HCT116 (cell line): Measurements from ENCODE around the gene ZNF382.

Experiments
- CEBPB ChIP-seq: IDR thresholded peaks from 2 replicates; pipeline ENCODE4 v1.6.1; 2012; ENCODE audit warnings: low read depth
- ELF1 ChIP-seq: IDR thresholded peaks from 2 replicates; pipeline ENCODE4 v1.6.1; 2012; ENCODE audit warnings: low read depth, borderline replicate concordance
- EZH2phosphoT487 ChIP-seq: fragments of 200-600 bp; IDR thresholded peaks from 2 replicates; pipeline ENCODE4 v1.6.1; 2018; ENCODE audit warnings: antibody characterized with exemption, borderline replicate concordance
- JUND ChIP-seq: IDR thresholded peaks from 2 replicates; pipeline ENCODE4 v1.6.1; 2012
- POLR2A ChIP-seq: IDR thresholded peaks from 2 replicates; pipeline ENCODE4 v1.7.0; 2011; ENCODE audit warnings: borderline replicate concordance; ENCODE audit not compliant: insufficient read depth, insufficient read length; ENCODE audit errors: extremely low read depth
- POLR2AphosphoS5 ChIP-seq: IDR thresholded peaks from 2 replicates; pipeline ENCODE4 v1.6.1; 2011; ENCODE audit warnings: mild to moderate bottlenecking, low read depth, low read length, moderate library complexity
- RAD21 ChIP-seq: IDR thresholded peaks from 2 replicates; pipeline ENCODE4 v1.6.1; 2012; ENCODE audit warnings: low read depth, mild to moderate bottlenecking
- YY1 ChIP-seq: IDR thresholded peaks from 2 replicates; pipeline ENCODE4 v1.6.1; 2011; ENCODE audit warnings: low read length, low read depth, moderate library complexity, mild to moderate bottlenecking; ENCODE audit not compliant: insufficient replicate concordance; ENCODE audit errors: extremely low read depth
- TF ChIP-seq, protein P1 (sequence below), 3 experiments: fragments of 200-600 bp in 1 of 3; sonication (generic) in 1 of 3; IDR thresholded peaks in 2 of 3; conservative IDR thresholded peaks in 1 of 3; 2 replicates each; pipeline ENCODE4 v1.5.1; 2012 to 2017; ENCODE audit warnings: low read depth in 2 of 3, low read length in 2 of 3, antibody characterized with exemption in 1 of 3, borderline replicate concordance in 1 of 3, control low read depth in 1 of 3, mild to moderate bottlenecking in 1 of 3, mixed read lengths in 1 of 3, mixed run types in 1 of 3, moderate library complexity in 1 of 3; ENCODE audit not compliant: insufficient read depth in 1 of 3
- TF ChIP-seq, protein P2 (sequence below): IDR thresholded peaks from 2 replicates; pipeline ENCODE4 v1.6.1; 2012

DNA sequence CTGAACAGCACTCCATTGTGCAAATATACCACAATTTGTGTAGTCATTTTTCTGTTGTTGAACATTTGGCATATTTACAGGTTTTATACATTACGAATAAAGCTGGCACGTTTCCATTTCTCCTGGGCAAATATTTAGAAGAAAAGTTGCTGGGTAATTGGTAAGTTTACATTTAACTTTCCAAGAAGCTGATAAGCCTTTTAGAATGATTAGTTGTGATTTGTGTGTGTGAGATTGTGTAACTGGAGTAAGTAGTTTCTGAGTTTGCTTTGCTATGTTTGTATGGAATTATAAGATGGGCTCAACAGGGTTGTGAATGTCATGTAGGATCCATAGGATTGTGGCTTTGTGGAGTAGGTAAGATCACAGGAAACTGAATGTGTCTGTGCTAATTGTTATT, 30.4 kb upstream of the ZNF382 start:
- TF ChIP-seq, protein P1, sequence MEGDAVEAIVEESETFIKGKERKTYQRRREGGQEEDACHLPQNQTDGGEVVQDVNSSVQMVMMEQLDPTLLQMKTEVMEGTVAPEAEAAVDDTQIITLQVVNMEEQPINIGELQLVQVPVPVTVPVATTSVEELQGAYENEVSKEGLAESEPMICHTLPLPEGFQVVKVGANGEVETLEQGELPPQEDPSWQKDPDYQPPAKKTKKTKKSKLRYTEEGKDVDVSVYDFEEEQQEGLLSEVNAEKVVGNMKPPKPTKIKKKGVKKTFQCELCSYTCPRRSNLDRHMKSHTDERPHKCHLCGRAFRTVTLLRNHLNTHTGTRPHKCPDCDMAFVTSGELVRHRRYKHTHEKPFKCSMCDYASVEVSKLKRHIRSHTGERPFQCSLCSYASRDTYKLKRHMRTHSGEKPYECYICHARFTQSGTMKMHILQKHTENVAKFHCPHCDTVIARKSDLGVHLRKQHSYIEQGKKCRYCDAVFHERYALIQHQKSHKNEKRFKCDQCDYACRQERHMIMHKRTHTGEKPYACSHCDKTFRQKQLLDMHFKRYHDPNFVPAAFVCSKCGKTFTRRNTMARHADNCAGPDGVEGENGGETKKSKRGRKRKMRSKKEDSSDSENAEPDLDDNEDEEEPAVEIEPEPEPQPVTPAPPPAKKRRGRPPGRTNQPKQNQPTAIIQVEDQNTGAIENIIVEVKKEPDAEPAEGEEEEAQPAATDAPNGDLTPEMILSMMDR (IDR thresholded peaks at IDR 0.05 in 2 of 3, conservative IDR thresholded peaks at IDR 0.05 in 1 of 3; ENCODE audit: borderline replicate concordance in 1 of 3, insufficient read depth in 1 of 3, low read depth in 2 of 3, low read length in 2 of 3): no peak
- TF ChIP-seq POLR2A (no peak), RAD21 (no peak), POLR2AphosphoS5 (no peak), EZH2phosphoT487 (no peak), YY1 (no peak), CEBPB (no peak), JUND (no peak), ELF1 (no peak)
- TF ChIP-seq, protein P2, sequence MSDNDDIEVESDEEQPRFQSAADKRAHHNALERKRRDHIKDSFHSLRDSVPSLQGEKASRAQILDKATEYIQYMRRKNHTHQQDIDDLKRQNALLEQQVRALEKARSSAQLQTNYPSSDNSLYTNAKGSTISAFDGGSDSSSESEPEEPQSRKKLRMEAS: no peak
